Activated B cell treated with CpG ODN at 0.5 μM for 24 hours (primary cell): ENCODE results near the gene KDM4C. TPM values are rescaled to one million over a fixed set of nuclear protein-coding genes. Genes with fewer than 3 reads are reported as not detected.
"Not testable (repeated sequence)": the region's sequence is repeated elsewhere in the genome, so short reads cannot be mapped to it uniquely, and the experiment has no call there.

Source experiments
- ATAC-seq: fragments of 200-7000 bp; cut with Tn5 transposase; one replicate; pipeline ENCODE4 v1.10.0; 2021; ENCODE audit warnings: low read depth, mild to moderate bottlenecking, moderate library complexity
- CTCF ChIA-PET: fragments of 350-600 bp; sonication (Branson Sonifier 250); formaldehyde crosslinking; loops from one replicate; lab custom pipeline; 2021; ENCODE audit warnings: antibody characterized with exemption; lab: Charles Lee
- POLR2A ChIA-PET: fragments of 350-600 bp; sonication (Branson Sonifier 250); formaldehyde crosslinking; loops from one replicate; lab custom pipeline; 2021; ENCODE audit warnings: antibody characterized with exemption; lab: Charles Lee
- DNase-seq: peaks from one replicate; pipeline ENCODE4 v3.0.0; 2022
- H3K27ac Mint-ChIP-seq: one replicate; pipeline ENCODE4 v1.8.0; 2020; ENCODE audit warnings: mixed read lengths
- H3K27me3 Mint-ChIP-seq: one replicate; pipeline ENCODE4 v1.8.0; 2021; ENCODE audit warnings: mixed read lengths
- H3K36me3 Mint-ChIP-seq: one replicate; pipeline ENCODE4 v1.8.0; 2021; ENCODE audit warnings: low read depth, mixed read lengths
- H3K4me1 Mint-ChIP-seq: one replicate; pipeline ENCODE4 v1.8.0; 2021; ENCODE audit warnings: mixed read lengths
- H3K4me3 Mint-ChIP-seq: one replicate; pipeline ENCODE4 v1.8.0; 2020; ENCODE audit warnings: mild to moderate bottlenecking, mixed read lengths
- H3K9me3 Mint-ChIP-seq: one replicate; pipeline ENCODE4 v1.8.0; 2020; ENCODE audit warnings: mixed read lengths
- intact Hi-C: fragments of 100-400 bp; cut with micrococcal nuclease; formaldehyde crosslinking; loops from one replicate; pipeline ENCODE4 v1.15.1; 2024
- total RNA-seq: library from RNA; stranded (reverse); gene quantifications from 2 replicates; pipeline ENCODE4 v1.2.3, GENCODE V29; 2022
- TF ChIP-seq, protein P1 (sequence below): fragments of 200-600 bp; IDR thresholded peaks from one replicate; pipeline ENCODE4 v1.8.0; 2022; ENCODE audit warnings: antibody characterized with exemption, mild to moderate bottlenecking

Gene KDM4C
- total RNA-seq, 1 donor from 2014 or later, result 113 TPM

DNA sequence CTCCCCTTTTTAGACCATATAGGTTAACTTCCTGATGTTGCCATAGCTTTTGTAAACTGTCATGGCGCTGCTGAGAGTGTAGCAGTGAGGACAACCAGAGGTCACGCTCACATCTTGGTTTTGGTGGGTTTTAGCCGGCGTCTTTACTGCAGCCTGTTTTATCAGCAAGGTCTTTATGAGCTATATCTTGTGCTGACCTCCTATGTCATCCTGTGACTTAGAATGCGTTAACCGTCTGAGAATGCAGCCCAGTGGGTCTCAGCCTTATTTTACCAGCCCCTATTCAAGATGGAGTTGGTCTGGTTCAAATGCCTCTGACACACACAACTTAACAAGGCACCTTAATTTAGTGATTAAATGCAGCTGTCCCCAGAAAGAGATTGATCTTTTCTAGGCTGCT is 23.9 kb upstream of the KDM4C start:
- Mint-ChIP-seq H3K27me3 (no peaks in the 10 kb centered on the region), H3K36me3 (peaks cover 4% of the 10 kb centered on the region), H3K9me3 (peaks cover 5% of the 10 kb centered on the region), H3K4me3 (no peak overlapping the region), H3K4me1 (peaks cover 7% of the 10 kb centered on the region), H3K27ac (no peak overlapping the region)
- intact Hi-C loops, result no loop called here
- CTCF ChIA-PET, result no interaction called here
- POLR2A ChIA-PET, result no interaction called here
- DNase-seq (no peak), ATAC-seq (no peak)
- TF ChIP-seq, protein P1, sequence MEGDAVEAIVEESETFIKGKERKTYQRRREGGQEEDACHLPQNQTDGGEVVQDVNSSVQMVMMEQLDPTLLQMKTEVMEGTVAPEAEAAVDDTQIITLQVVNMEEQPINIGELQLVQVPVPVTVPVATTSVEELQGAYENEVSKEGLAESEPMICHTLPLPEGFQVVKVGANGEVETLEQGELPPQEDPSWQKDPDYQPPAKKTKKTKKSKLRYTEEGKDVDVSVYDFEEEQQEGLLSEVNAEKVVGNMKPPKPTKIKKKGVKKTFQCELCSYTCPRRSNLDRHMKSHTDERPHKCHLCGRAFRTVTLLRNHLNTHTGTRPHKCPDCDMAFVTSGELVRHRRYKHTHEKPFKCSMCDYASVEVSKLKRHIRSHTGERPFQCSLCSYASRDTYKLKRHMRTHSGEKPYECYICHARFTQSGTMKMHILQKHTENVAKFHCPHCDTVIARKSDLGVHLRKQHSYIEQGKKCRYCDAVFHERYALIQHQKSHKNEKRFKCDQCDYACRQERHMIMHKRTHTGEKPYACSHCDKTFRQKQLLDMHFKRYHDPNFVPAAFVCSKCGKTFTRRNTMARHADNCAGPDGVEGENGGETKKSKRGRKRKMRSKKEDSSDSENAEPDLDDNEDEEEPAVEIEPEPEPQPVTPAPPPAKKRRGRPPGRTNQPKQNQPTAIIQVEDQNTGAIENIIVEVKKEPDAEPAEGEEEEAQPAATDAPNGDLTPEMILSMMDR, result no peak

DNA sequence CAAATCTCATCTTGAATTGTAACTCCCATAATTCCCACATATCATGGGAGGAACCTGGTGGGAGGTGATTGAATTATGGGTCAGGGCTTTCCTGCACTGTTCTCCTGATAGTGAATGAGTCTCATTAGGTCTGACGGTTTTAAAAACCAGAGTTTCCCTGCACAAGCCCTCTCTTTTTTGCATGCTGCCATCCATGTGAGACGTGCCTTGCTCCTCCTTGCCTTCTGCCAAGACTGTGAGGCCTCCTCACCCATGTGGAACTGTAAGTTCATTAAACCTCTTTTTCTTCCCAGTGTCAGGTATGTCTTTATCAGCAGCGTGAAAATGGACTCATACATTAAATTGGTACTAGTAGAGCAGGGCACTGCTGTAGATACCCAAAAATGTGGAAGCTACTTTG is 22.4 kb upstream of the KDM4C start:
- peaks cover 13% of the 10 kb centered on the region for H3K4me1 Mint-ChIP-seq
- no peak for ATAC-seq
- no peaks in the 10 kb centered on the region for H3K27me3 Mint-ChIP-seq
- ChIA-PET CTCF (no interaction called here), POLR2A (interaction anchor here (0.6 to 1.0 kb wide), 2 partner anchors 43 to 54 kb away, joined by 3 to 7 read pairs; no protein-coding TSS in a partner anchor)
- peaks cover 5% of the 10 kb centered on the region for H3K9me3 Mint-ChIP-seq
- H3K4me3 Mint-ChIP-seq, result no peak overlapping the region
- no peak overlapping the region for H3K27ac Mint-ChIP-seq
- no peak for DNase-seq
- intact Hi-C loops, result no loop called here
- TF ChIP-seq, protein P1, result no peak
- H3K36me3 Mint-ChIP-seq, result peaks cover 4% of the 10 kb centered on the region

DNA sequence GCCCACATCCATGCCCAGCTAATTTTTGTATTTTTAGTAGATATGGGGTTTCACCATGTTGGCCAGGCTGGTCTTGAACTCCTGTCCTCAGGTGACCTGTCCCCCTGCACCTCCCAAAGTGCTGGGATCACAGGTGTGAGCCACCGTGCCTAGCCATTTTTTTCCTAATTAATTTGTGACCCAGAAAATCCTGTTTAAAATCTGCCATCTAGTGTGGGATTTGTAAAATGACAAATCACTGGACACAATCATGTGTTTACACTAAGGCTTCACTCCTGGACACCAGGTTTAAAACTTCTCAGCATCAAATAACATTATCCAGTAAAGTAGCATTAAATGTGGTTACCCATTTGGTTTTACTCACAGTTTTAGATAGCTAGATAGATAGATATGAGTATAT is 18.6 kb upstream of the KDM4C start:
- intact Hi-C loops, result loop anchor here (1.0 to 2.0 kb wide), 3 partner anchors 16 to 385 kb away; no protein-coding TSS in a partner anchor

DNA sequence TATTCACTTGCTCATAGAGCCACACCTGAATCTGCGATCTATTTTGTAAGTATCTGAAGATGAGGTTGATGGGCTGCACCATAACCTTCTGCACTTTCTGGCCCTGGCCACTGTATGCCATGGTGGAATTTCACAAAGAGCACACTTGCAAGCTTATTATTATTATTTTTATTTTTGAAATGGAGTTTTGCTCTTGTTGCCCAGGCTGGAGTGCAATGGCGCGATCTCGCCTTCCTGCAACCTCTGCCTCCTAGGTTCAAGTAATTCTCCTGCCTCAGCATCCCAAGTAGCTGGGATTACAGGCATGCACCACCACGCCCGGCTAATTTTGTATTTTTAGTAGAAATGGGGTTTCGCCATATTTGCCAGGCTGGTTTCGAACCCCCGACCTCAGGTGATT is 8.9 kb upstream of the KDM4C start:
- H3K27ac Mint-ChIP-seq, result peak overlapping the region; percentile 100
- DNase-seq, H3K9me3 Mint-ChIP-seq, intact Hi-C loops, H3K4me3 Mint-ChIP-seq, H3K36me3 Mint-ChIP-seq, ATAC-seq, H3K27me3 Mint-ChIP-seq: not testable (repeated sequence)
- CTCF ChIA-PET, result interaction anchor here (0.9 to 1.1 kb wide), 2 partner anchors 57 to 82 kb away, joined by 3 read pairs; no protein-coding TSS in a partner anchor
- peaks cover 22% of the 10 kb centered on the region for H3K4me1 Mint-ChIP-seq
- POLR2A ChIA-PET, result interaction anchor here (2.7 to 13.7 kb wide), 4 partner anchors 10 to 64 kb away, joined by 29 to 853 read pairs (median 38); partner anchors contain the start of gene KDM4C

More for the DNA sequence above, 18.6 kb upstream of the KDM4C start:
- ChIA-PET CTCF (interaction anchor here (0.7 to 2.2 kb wide), 10 partner anchors 11 to 154 kb away, joined by 3 to 16 read pairs (median 3); no protein-coding TSS in a partner anchor), POLR2A (interaction anchor here (0.6 to 3.4 kb wide), 10 partner anchors 11 to 57 kb away, joined by 3 to 29 read pairs (median 4); partner anchors contain the start of gene KDM4C)
- H3K4me3 Mint-ChIP-seq, result no peak overlapping the region
- no peak for ATAC-seq
- H3K9me3 Mint-ChIP-seq, result peaks cover 5% of the 10 kb centered on the region
- H3K4me1 Mint-ChIP-seq, result peaks cover 13% of the 10 kb centered on the region
- no peaks in the 10 kb centered on the region for H3K27me3 Mint-ChIP-seq
- H3K27ac Mint-ChIP-seq, result no peak overlapping the region
- TF ChIP-seq, protein P1, result no peak
- peaks cover 4% of the 10 kb centered on the region for H3K36me3 Mint-ChIP-seq
- DNase-seq, result no peak

DNA sequence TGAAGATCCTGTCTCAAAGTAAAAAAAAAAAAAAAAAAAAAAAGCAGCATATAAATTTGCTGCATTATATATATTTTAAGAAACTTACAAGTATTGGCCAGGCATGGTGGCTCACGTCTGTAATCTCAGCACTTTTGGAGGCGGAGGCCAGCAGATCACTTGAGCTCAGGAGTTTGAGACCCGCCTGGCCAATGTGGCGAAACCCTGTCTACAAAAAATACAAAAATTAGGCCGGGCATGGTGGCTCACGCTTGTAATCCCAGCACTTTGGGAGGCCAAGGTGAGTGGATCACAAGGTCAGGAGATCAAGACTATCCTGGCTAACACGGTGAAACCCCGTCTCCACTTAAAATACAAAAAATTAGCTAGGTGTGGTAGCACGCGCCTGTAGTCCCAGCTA is 2.9 kb upstream of the KDM4C start:
- Mint-ChIP-seq H3K4me1 (peaks cover 33% of the 10 kb centered on the region), H3K27ac (peak overlapping the region; percentile 41), H3K36me3 (peaks cover 19% of the 10 kb centered on the region)
- H3K9me3 Mint-ChIP-seq, H3K4me3 Mint-ChIP-seq, H3K27me3 Mint-ChIP-seq, ATAC-seq, DNase-seq: not testable (repeated sequence)
- intact Hi-C loops, result loop anchor here (10.0 kb wide), 2 partner anchors 1130 to 1770 kb away; partner anchors contain the start of genes JAK2 and RIC1
- ChIA-PET CTCF (interaction anchor here (1.0 kb wide), 1 partner anchor 11 kb away, joined by 5 read pairs; no protein-coding TSS in a partner anchor), POLR2A (interaction anchor here (0.7 to 13.7 kb wide), 2 partner anchors 70 to 114 kb away, joined by 6 to 853 read pairs; no protein-coding TSS in a partner anchor)

DNA sequence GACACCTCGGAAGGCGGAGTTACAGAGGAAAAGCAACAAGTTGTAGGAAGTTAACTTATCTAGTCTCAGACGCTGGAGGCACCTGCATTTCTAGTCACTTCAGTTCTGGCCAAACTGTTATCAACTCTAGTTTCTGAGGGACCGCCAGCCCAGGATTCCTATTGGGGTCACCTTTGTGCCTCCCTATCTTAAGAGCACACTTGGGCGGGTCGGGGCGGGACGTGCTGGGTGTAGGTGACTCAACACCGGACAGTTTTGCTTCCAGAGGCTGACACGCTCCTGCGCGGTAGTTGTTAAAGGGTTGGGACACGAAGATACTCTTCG is 679 bp upstream of the KDM4C start:
- H3K4me3 Mint-ChIP-seq, result peak overlapping the region; percentile 99
- ChIA-PET CTCF (interaction anchor here (1.0 to 1.8 kb wide), 4 partner anchors 67 to 172 kb away, joined by 3 to 6 read pairs (median 5); no protein-coding TSS in a partner anchor), POLR2A (interaction anchor here (0.6 to 13.7 kb wide), 42 partner anchors 7 to 1964 kb away, joined by 3 to 853 read pairs (median 7); partner anchors contain the start of genes GLDC, PLGRKT and UHRF2)
- peaks cover 36% of the 10 kb centered on the region for H3K4me1 Mint-ChIP-seq
- H3K27ac Mint-ChIP-seq, result peak overlapping the region; percentile 100
- H3K36me3 Mint-ChIP-seq, result peaks cover 19% of the 10 kb centered on the region
- TF ChIP-seq, protein P1, result no peak
- H3K9me3 Mint-ChIP-seq, result no peaks in the 10 kb centered on the region
- H3K27me3 Mint-ChIP-seq, result no peaks in the 10 kb centered on the region
- ATAC-seq (peak; percentile 32), DNase-seq (no peak)
- intact Hi-C loops, result loop anchor here (1.0 to 10.0 kb wide), 10 partner anchors 40 to 1965 kb away; partner anchors contain the start of genes JAK2, RCL1, RIC1 and UHRF2
